Tibial nerve (tissue), 4 donors: Measurements from ENCODE around the gene PGM5. TPM values are rescaled to one million over a fixed set of nuclear protein-coding genes. Genes with fewer than 3 reads are reported as not detected.
"Not testable (repeated sequence)": the region's sequence is repeated elsewhere in the genome, so short reads cannot be mapped to it uniquely, and the experiment has no call there.

Experiments
- DNase-seq, 2 donors: peaks; one replicate each; pipeline ENCODE4 v3.0.0-alpha.2; 2019; ENCODE audit warnings: low spot score in 2 of 2
- H3K27ac ChIP-seq, 4 donors: fragments of 200-600 bp; sonication (generic) in 3 of 4; one replicate each; pipeline ENCODE4 v1.5.1; 2017 to 2019; ENCODE audit warnings: mild to moderate bottlenecking in 1 of 4
- H3K27me3 ChIP-seq, 2 donors: fragments of 200-600 bp; sonication (generic) in 1 of 2; one replicate each; pipeline versions ENCODE4 v1.5.1 to v1.6.0; 2017 to 2019
- H3K36me3 ChIP-seq, 3 donors: fragments of 200-600 bp; sonication (generic); one replicate each; pipeline ENCODE4 v1.5.1; 2018 to 2019
- H3K4me1 ChIP-seq, 4 donors: fragments of 200-600 bp; sonication (generic) in 3 of 4; one replicate each; pipeline ENCODE4 v1.5.1; 2017 to 2019
- H3K4me3 ChIP-seq, 4 donors: fragments of 200-600 bp; sonication (generic) in 3 of 4; one replicate each; pipeline ENCODE4 v1.5.1; 2017 to 2019; ENCODE audit warnings: mild to moderate bottlenecking in 1 of 4, moderate library complexity in 1 of 4
- H3K9me3 ChIP-seq, 4 donors: fragments of 200-600 bp; sonication (generic) in 3 of 4; one replicate each; pipeline ENCODE4 v1.5.1; 2017 to 2019
- WGBS, 2 donors: methylation state at CpG; one replicate each; pipeline ENCODE4 v1.1.5; 2018; 5-methylcytosine and 5-hydroxymethylcytosine counted together
- total RNA-seq, 4 donors: library from RNA; depleted of rRNA; stranded (reverse); fragments of >200 nt; gene quantifications; one replicate each; pipeline ENCODE4 v1.1.0, GENCODE V29; 2016

PGM5 gene
- total RNA-seq = 10 to 100 TPM; 20.1 to 43.1 (median 27.0) TPM

- not testable (repeated sequence) for DNase-seq, H3K9me3 ChIP-seq, H3K36me3 ChIP-seq, H3K4me1 ChIP-seq, H3K27me3 ChIP-seq
- 0 to 1% methylated on average over 47 of the region's 58 CpGs for WGBS, 2 donors
- Histone ChIP-seq H3K4me3 (peak within 1 kb of the TSS; percentile 31 to 68 (median 61)), H3K27ac (peak within 1 kb of the TSS in 3 of 4 donors; percentile 65 to 72 (median 65))
Measured at GRCh38 chr9:68356380-68357118, at the start of gene PGM5. Gene PGM5 (plus strand): TSS chr9:68356611. CDS start chr9:68357128, 517 bp downstream.

GRCh38 chr9:68307127-68307526 lies 49.3 kb upstream of the PGM5 start:
- DNase-seq, H3K9me3 ChIP-seq, H3K4me1 ChIP-seq, H3K27me3 ChIP-seq, H3K36me3 ChIP-seq, H3K4me3 ChIP-seq, H3K27ac ChIP-seq: not testable (repeated sequence)
- 8 to 51% methylated on average over 13 to 16 of the region's 35 CpGs for WGBS, 2 donors

GRCh38 chr9:68307654-68308053 lies 48.8 kb upstream of the PGM5 start:
- not testable (repeated sequence) for H3K27me3 ChIP-seq, H3K9me3 ChIP-seq, H3K36me3 ChIP-seq, H3K4me1 ChIP-seq, H3K4me3 ChIP-seq, DNase-seq, H3K27ac ChIP-seq
- 27 to 46% methylated on average over 16 to 17 of the region's 21 CpGs for WGBS, 2 donors

- DNase-seq, H3K27ac ChIP-seq, H3K4me1 ChIP-seq, H3K4me3 ChIP-seq, H3K27me3 ChIP-seq, H3K9me3 ChIP-seq, H3K36me3 ChIP-seq: not testable (repeated sequence)
- no CpG with 5 or more reads among the region's 5 CpGs for WGBS, 2 donors
Measured at GRCh38 chr9:68311208-68311607, 45.2 kb upstream of the PGM5 start.

GRCh38 chr9:68318209-68318608 lies 38.2 kb upstream of the PGM5 start:
- DNase-seq, H3K9me3 ChIP-seq, H3K36me3 ChIP-seq, H3K4me3 ChIP-seq, H3K27me3 ChIP-seq, H3K4me1 ChIP-seq, H3K27ac ChIP-seq: not testable (repeated sequence)
- WGBS, 2 donors = 78% methylated on average over 10 of the region's 10 CpGs

GRCh38 chr9:68323749-68324148 lies 32.7 kb upstream of the PGM5 start:
- H3K4me1 ChIP-seq, H3K36me3 ChIP-seq, H3K4me3 ChIP-seq, H3K27me3 ChIP-seq, DNase-seq, H3K27ac ChIP-seq, H3K9me3 ChIP-seq: not testable (repeated sequence)
- no CpG with 5 or more reads among the region's 24 CpGs for WGBS, 2 donors

- H3K27ac ChIP-seq, H3K27me3 ChIP-seq, H3K36me3 ChIP-seq, DNase-seq, H3K4me1 ChIP-seq, H3K4me3 ChIP-seq, H3K9me3 ChIP-seq: not testable (repeated sequence)
- 8% methylated on average over 6 of the region's 20 CpGs; no CpG with 5 or more reads in 1 of the 2 donors for WGBS, 2 donors
Measured at GRCh38 chr9:68324518-68324917, 31.9 kb upstream of the PGM5 start.

- not testable (repeated sequence) for H3K4me1 ChIP-seq, DNase-seq, H3K36me3 ChIP-seq
Measured at GRCh38 chr9:68329106-68329505, 27.3 kb upstream of the PGM5 start.

GRCh38 chr9:68330531-68331173 lies 25.8 kb upstream of the PGM5 start:
- H3K4me3 ChIP-seq, DNase-seq, H3K27ac ChIP-seq, H3K36me3 ChIP-seq, H3K9me3 ChIP-seq, H3K27me3 ChIP-seq, H3K4me1 ChIP-seq: not testable (repeated sequence)
- WGBS, 2 donors = 73 to 80% methylated on average over 9 to 10 of the region's 11 CpGs

More at GRCh38 chr9:68329106-68329505, 27.3 kb upstream of the PGM5 start:
- not testable (repeated sequence) for H3K27me3 ChIP-seq, H3K4me3 ChIP-seq, H3K9me3 ChIP-seq, H3K27ac ChIP-seq
- 72 to 75% methylated on average over 2 of the region's 4 CpGs for WGBS, 2 donors

GRCh38 chr9:68332122-68332521 lies 24.3 kb upstream of the PGM5 start:
- not testable (repeated sequence) for H3K27ac ChIP-seq, H3K27me3 ChIP-seq, H3K9me3 ChIP-seq, H3K4me3 ChIP-seq, H3K36me3 ChIP-seq, H3K4me1 ChIP-seq, DNase-seq
- WGBS, 2 donors = 44% methylated on average over 1 of the region's 1 CpG; no CpG with 5 or more reads in 1 of the 2 donors

- not testable (repeated sequence) for H3K27me3 ChIP-seq, H3K4me3 ChIP-seq, H3K9me3 ChIP-seq, H3K27ac ChIP-seq, H3K4me1 ChIP-seq, H3K36me3 ChIP-seq, DNase-seq
- 67 to 74% methylated on average over 3 of the region's 3 CpGs for WGBS, 2 donors
Measured at GRCh38 chr9:68335935-68336334, 20.5 kb upstream of the PGM5 start.

- WGBS, 2 donors = 66 to 70% methylated on average over 5 to 6 of the region's 10 CpGs
- DNase-seq, H3K9me3 ChIP-seq, H3K4me3 ChIP-seq, H3K27me3 ChIP-seq, H3K27ac ChIP-seq, H3K4me1 ChIP-seq, H3K36me3 ChIP-seq: not testable (repeated sequence)
Measured at GRCh38 chr9:68336639-68337339, 19.6 kb upstream of the PGM5 start.

GRCh38 chr9:68338000-68338399 lies 18.4 kb upstream of the PGM5 start:
- not testable (repeated sequence) for H3K4me3 ChIP-seq, H3K9me3 ChIP-seq, DNase-seq, H3K36me3 ChIP-seq, H3K4me1 ChIP-seq, H3K27me3 ChIP-seq, H3K27ac ChIP-seq
- 82 to 86% methylated on average over 5 to 7 of the region's 7 CpGs for WGBS, 2 donors
